ENCODE results near the gene WDR73. TPM values are rescaled to one million over a fixed set of nuclear protein-coding genes. Genes with fewer than 3 reads are reported as not detected.
A peak's percentile ranks its signal among the peaks of the same experiment; 100 is the strongest.

The WDR73 gene
- 29.5 TPM for total RNA-seq (ENCODE audit: unreplicated experiment)
- long read RNA-seq, full-length matches to known transcripts = 23 of 33 reads
- long read RNA-seq, partial matches to known transcripts = 1 of 33 reads
- long read RNA-seq, other reads (novel, unspliced or antisense) = 9 of 33 reads

- H3K36me3 Mint-ChIP-seq (ENCODE audit: low read depth, unreplicated experiment) = peaks cover 23% of the 10 kb centered on the region
- peaks cover 24% of the 10 kb centered on the region for H3K4me1 Mint-ChIP-seq (ENCODE audit: unreplicated experiment)
- TF ChIP-seq, protein P1, sequence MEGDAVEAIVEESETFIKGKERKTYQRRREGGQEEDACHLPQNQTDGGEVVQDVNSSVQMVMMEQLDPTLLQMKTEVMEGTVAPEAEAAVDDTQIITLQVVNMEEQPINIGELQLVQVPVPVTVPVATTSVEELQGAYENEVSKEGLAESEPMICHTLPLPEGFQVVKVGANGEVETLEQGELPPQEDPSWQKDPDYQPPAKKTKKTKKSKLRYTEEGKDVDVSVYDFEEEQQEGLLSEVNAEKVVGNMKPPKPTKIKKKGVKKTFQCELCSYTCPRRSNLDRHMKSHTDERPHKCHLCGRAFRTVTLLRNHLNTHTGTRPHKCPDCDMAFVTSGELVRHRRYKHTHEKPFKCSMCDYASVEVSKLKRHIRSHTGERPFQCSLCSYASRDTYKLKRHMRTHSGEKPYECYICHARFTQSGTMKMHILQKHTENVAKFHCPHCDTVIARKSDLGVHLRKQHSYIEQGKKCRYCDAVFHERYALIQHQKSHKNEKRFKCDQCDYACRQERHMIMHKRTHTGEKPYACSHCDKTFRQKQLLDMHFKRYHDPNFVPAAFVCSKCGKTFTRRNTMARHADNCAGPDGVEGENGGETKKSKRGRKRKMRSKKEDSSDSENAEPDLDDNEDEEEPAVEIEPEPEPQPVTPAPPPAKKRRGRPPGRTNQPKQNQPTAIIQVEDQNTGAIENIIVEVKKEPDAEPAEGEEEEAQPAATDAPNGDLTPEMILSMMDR (IDR thresholded peaks at IDR 0.05; ENCODE audit: unreplicated experiment) = no peak
- DNase-seq (ENCODE audit: low spot score) = peak; percentile 98
- peak within 1 kb of the TSS; percentile 98 for H3K4me3 Mint-ChIP-seq (ENCODE audit: unreplicated experiment)
- H3K9me3 Mint-ChIP-seq (ENCODE audit: unreplicated experiment) = no peaks in the 10 kb centered on the region
- H3K27ac Mint-ChIP-seq (ENCODE audit: unreplicated experiment) = peak within 1 kb of the TSS; percentile 99
- peaks cover 15% of the 10 kb centered on the region for H3K27me3 Mint-ChIP-seq (ENCODE audit: unreplicated experiment)
Measured at GRCh38 chr15:84653910-84654688, at the start of gene WDR73. TSS of gene WDR73 (minus strand) at chr15:84654283. CDS start at chr15:84654274, 9 bp downstream.

- TF ChIP-seq, protein P1 (IDR thresholded peaks at IDR 0.05; ENCODE audit: unreplicated experiment) = no peak
- Mint-ChIP-seq H3K27me3 (ENCODE audit: unreplicated experiment) (no peaks in the 10 kb centered on the region), H3K27ac (ENCODE audit: unreplicated experiment) (no peak overlapping the region), H3K4me1 (ENCODE audit: unreplicated experiment) (no peaks in the 10 kb centered on the region), H3K36me3 (ENCODE audit: low read depth, unreplicated experiment) (no peaks in the 10 kb centered on the region), H3K9me3 (ENCODE audit: unreplicated experiment) (no peaks in the 10 kb centered on the region), H3K4me3 (ENCODE audit: unreplicated experiment) (no peak overlapping the region)
- DNase-seq (ENCODE audit: low spot score) = no peak
Measured at GRCh38 chr15:84703808-84704207, 49.7 kb upstream of the WDR73 start.

GRCh38 chr15:84702961-84703482 is 48.9 kb upstream of the WDR73 start:
- TF ChIP-seq, protein P1 (IDR thresholded peaks at IDR 0.05; ENCODE audit: unreplicated experiment) = no peak
- no peak overlapping the region for H3K27ac Mint-ChIP-seq (ENCODE audit: unreplicated experiment)
- H3K27me3 Mint-ChIP-seq (ENCODE audit: unreplicated experiment) = no peaks in the 10 kb centered on the region
- H3K4me3 Mint-ChIP-seq (ENCODE audit: unreplicated experiment) = no peak overlapping the region
- no peak for DNase-seq (ENCODE audit: low spot score)
- no peaks in the 10 kb centered on the region for H3K4me1 Mint-ChIP-seq (ENCODE audit: unreplicated experiment)
- H3K9me3 Mint-ChIP-seq (ENCODE audit: unreplicated experiment) = no peaks in the 10 kb centered on the region
- H3K36me3 Mint-ChIP-seq (ENCODE audit: low read depth, unreplicated experiment) = no peaks in the 10 kb centered on the region

DNA sequence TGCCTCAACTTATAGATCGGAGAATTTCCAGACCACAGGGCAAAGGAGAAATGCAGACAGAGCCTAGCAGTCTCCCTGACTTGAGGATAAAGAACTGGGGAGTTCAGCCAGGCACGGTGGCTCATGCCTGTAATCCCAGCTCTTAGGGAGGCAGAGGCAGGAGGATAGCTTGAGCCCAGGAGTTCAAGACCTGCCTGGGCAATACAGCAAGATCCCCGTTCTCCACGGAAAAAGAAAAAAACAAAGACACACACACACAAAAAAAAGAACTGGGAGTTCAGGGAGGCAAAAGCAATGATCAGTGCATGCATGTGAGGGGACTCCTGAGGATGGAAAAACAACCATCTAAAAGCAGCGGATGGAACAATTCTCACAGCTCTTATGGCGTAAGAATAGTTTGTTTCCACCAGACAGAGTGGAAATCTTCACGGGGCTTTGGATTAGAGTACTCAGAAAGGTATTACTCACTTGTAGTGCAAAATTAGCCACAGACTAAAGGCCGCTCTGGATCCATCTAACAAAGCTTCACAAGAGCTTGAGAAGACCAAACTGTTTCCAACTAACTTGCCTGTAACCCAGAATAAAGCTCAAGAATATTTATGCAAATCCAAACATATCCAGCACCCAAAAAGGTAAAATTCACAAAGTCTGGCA is 45.6 kb upstream of the WDR73 start:
- Mint-ChIP-seq H3K9me3 (ENCODE audit: unreplicated experiment) (no peaks in the 10 kb centered on the region), H3K36me3 (ENCODE audit: low read depth, unreplicated experiment) (no peaks in the 10 kb centered on the region), H3K4me1 (ENCODE audit: unreplicated experiment) (no peaks in the 10 kb centered on the region), H3K27ac (ENCODE audit: unreplicated experiment) (no peak overlapping the region), H3K4me3 (ENCODE audit: unreplicated experiment) (no peak overlapping the region), H3K27me3 (ENCODE audit: unreplicated experiment) (no peaks in the 10 kb centered on the region)
- TF ChIP-seq, protein P1 (IDR thresholded peaks at IDR 0.05; ENCODE audit: unreplicated experiment) = no peak
- no peak for DNase-seq (ENCODE audit: low spot score)
